AG04449 (cell line): ENCODE measurements around the gene AIG1.

Experiments used
- CTCF ChIA-PET: fragments of 350-600 bp; formaldehyde crosslinking; extraction: SDS; loops from one replicate; lab custom pipeline; 2021; ENCODE audit warnings: antibody characterized with exemption; lab: Yijun Ruan, JAX
- POLR2A ChIA-PET: fragments of 400-600, 350-600 bp; formaldehyde crosslinking; extraction: SDS; loops from one replicate; lab custom pipeline; 2020; ENCODE audit warnings: antibody characterized with exemption, inconsistent platforms; lab: Yijun Ruan, JAX
- DNase-seq: peaks from one replicate; pipeline ENCODE4 v3.0.0-alpha.2; 2010; ENCODE audit warnings: low read depth, low spot score
- H3K4me3 ChIP-seq: 2 replicates; pipeline ENCODE4 v1.5.1; 2011; ENCODE audit warnings: low read depth, mild to moderate bottlenecking, control low read depth, low read length
- CTCF ChIP-seq: IDR thresholded peaks from one replicate; pipeline ENCODE4 v1.5.1; 2011; ENCODE audit warnings: mild to moderate bottlenecking, moderate library complexity, low read length, control low read depth, inconsistent platforms; ENCODE audit not compliant: insufficient read depth; ENCODE audit errors: missing control alignments

The AIG1 gene

GRCh38 chr6:143198312-143198711 lies 137.6 kb downstream of the AIG1 start:
- DNase-seq, result no peak
- POLR2A ChIA-PET, result no interaction called here
- TF ChIP-seq CTCF, result no peak
- no peak overlapping the region for H3K4me3 ChIP-seq
- CTCF ChIA-PET, result no interaction called here

GRCh38 chr6:143199291-143199690 lies 138.6 kb downstream of the AIG1 start:
- no peak for TF ChIP-seq CTCF
- ChIA-PET POLR2A (no interaction called here), CTCF (interaction anchor here (0.9 kb wide), 1 partner anchor 91 kb away, joined by 3 read pairs; no protein-coding TSS in a partner anchor)
- no peak overlapping the region for H3K4me3 ChIP-seq
- DNase-seq, result no peak

- no peak for TF ChIP-seq CTCF
- POLR2A ChIA-PET, result no interaction called here
- CTCF ChIA-PET, result interaction anchor here (0.9 kb wide), 1 partner anchor 90 kb away, joined by 3 read pairs; no protein-coding TSS in a partner anchor
- no peak for DNase-seq
- no peak overlapping the region for H3K4me3 ChIP-seq
Observed at GRCh38 chr6:143200167-143200770, 139.6 kb downstream of the AIG1 start.

- ChIA-PET CTCF (no interaction called here), POLR2A (no interaction called here)
- no peak for TF ChIP-seq CTCF
- H3K4me3 ChIP-seq, result no peak overlapping the region
- no peak for DNase-seq
Observed at GRCh38 chr6:143204045-143204444, 143.4 kb downstream of the AIG1 start.

GRCh38 chr6:143205131-143205535 lies 144.4 kb downstream of the AIG1 start:
- no peak for DNase-seq
- TF ChIP-seq CTCF, result no peak
- H3K4me3 ChIP-seq, result no peak overlapping the region
- ChIA-PET POLR2A (no interaction called here), CTCF (no interaction called here)

GRCh38 chr6:143205585-143205984 lies 144.9 kb downstream of the AIG1 start:
- DNase-seq, result no peak
- ChIA-PET CTCF (no interaction called here), POLR2A (no interaction called here)
- TF ChIP-seq CTCF, result no peak
- H3K4me3 ChIP-seq, result no peak overlapping the region
